GM19438 (cell line): Measurements from ENCODE around the gene GPR153.

Experiments
- ATAC-seq: cut with Tn5 transposase; IDR thresholded peaks from one replicate; pipeline ENCODE4 v1.9.1; 2021; ENCODE audit warnings: low read depth; ENCODE audit not compliant: unreplicated experiment

The GPR153 gene

GRCh38 chr1:6207075-6207885 lies 53.6 kb downstream of the GPR153 start:
- no peak for ATAC-seq

DNA sequence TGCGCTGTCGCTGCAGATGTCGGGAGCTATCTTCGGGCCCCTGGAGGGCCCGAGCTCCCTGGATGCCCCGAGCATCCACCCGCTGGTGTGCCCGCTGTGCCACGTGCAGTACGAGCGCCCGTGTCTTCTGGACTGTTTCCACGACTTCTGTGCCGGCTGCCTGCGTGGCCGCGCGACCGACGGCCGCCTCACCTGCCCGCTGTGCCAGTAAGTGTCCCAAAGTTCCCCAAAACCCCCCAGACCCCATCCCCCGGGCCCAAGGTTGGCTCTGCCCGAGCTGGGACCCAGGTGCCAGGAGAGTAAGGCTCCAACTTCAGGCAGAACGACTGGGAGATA lies 54.4 kb downstream of the GPR153 start:
- ATAC-seq: no peak

- ATAC-seq: peak; percentile 51
These were observed 54.9 kb downstream of the GPR153 start, which contains the start of gene RNF207 for GRCh38 chr1:6205849-6206519. TSS of gene RNF207 (plus strand) at chr1:6206119. CDS start at chr1:6206536, 417 bp downstream.

DNA sequence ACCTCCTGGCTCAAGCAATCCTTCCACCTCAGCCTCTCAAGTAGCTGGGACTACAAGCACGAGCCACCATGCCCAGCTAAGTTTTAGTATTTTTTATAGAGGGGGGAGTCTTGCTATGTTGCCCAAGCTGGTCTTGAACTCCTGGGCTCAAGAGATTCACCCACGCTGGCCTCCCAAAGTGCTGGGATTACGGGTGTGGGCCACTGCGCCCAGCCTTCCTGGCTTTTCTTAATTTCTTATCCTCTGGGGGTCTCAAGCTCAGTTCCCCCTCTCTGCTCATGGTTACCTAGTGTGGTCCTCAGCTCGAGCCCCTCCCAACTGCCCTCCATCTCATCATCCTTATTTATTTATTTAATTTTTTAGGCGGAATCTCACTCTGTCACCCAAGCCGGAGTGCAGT lies 58.6 kb downstream of the GPR153 start:
- ATAC-seq: no peak

DNA sequence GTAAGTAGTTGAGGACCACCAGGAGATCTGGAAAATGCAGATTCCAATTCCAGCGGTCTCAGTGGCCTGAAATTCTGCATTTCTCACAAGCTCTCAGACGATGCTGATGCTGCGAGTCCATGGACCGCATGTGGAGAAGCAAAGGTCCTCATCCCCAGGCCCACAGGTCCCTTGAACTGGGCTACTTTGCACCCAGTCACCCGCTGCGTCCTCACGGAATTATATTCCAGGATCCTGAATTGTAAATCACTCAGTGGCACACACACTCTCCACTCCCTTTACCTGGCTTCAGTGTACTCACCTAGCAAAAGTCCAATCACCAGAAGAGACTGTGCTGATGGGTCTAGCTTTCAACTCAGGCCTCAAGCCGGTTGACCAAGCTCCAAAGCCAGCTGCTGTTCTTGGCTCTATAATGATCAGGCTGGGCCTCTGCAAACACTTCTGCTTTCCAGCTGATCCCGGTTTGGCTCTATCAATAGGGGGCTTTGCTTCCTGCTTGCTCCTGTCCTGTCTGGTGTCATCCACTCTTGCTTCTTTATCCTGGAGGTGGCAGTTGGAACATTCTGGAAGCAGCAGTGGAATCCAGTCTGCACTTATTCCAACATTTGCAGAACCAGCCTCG lies 60.6 kb downstream of the GPR153 start:
- ATAC-seq: no peak

GRCh38 chr1:6199298-6200187 lies 61.4 kb downstream of the GPR153 start, which contains the start of gene RPL22:
TSS of gene RPL22 (minus strand) at chr1:6199595. CDS start at chr1:6199573, 22 bp downstream.
- peak; percentile 87 for ATAC-seq

DNA sequence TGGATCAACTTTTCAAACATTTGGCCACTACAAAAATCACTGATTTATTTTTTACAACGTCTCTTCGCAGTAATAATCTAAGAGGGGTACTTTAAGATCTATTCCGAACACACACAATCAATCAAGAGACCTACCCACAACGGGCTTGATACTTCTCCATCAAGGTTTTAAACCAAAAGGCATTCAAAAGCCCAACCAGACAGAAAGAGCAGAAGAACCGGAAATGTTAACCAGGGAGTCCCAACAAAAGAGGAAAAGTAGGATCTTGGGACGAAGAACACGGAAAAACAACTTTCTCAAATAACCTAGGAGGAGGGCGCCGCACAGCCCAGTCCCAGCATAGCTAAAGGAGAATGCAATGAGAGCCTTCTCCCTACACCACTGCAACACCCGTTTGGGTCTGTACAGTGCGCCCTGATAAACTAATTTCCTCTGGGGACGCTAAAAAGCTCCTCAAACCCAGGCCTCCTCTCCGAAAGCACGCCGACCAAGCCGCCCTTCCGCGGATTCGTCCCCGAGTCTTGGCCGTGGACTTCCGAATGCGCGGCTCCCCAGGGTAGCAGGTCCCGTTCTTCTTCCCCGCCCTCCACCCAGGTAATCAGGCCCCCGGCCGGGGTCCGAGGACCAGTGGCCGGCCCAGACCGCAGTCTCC lies 62.1 kb downstream of the GPR153 start:
- ATAC-seq: peak; percentile 34

- ATAC-seq: no peak
These were observed 63.0 kb downstream of the GPR153 start for GRCh38 chr1:6197746-6198427.
